Gastroesophageal sphincter (tissue), 4 donors: ENCODE measurements around the gene CBARP. TPM values are rescaled to one million over a fixed set of nuclear protein-coding genes. Genes with fewer than 3 reads are reported as not detected.
"Not testable (repeated sequence)": the region's sequence is repeated elsewhere in the genome, so short reads cannot be mapped to it uniquely, and the experiment has no call there.

Source experiments
- ATAC-seq: fragments of 150-250 bp; one replicate; pipeline ENCODE4 v1.9.1; 2016; ENCODE audit warnings: mild to moderate bottlenecking, moderate library complexity
- H3K27ac ChIP-seq, 4 donors: fragments of 200-600 bp; sonication (generic) in 3 of 4; 1 replicate in 3 of 4; 2 replicates in 1 of 4; pipeline ENCODE4 v1.5.1; 2016 to 2019
- H3K27me3 ChIP-seq: fragments of 200-600 bp; sonication (generic); one replicate; pipeline ENCODE4 v1.5.1; 2019
- H3K36me3 ChIP-seq, 2 donors: fragments of 200-600 bp; sonication (generic); one replicate each; pipeline ENCODE4 v1.5.1; 2019; ENCODE audit warnings: control low read depth in 1 of 2
- H3K4me1 ChIP-seq, 3 donors: fragments of 200-600 bp; sonication (generic); 1 replicate in 2 of 3; 2 replicates in 1 of 3; pipeline ENCODE4 v1.5.1; 2016 to 2019; ENCODE audit warnings: control low read depth in 2 of 3
- H3K4me3 ChIP-seq, 2 donors: fragments of 200-600 bp; sonication (generic); one replicate each; pipeline ENCODE4 v1.5.1; 2019; ENCODE audit warnings: mild to moderate bottlenecking in 1 of 2, moderate library complexity in 1 of 2
- H3K9me3 ChIP-seq, 3 donors: fragments of 200-600 bp; sonication (generic); one replicate each; pipeline ENCODE4 v1.5.1; 2017 to 2019; ENCODE audit warnings: control low read depth in 2 of 3
- CTCF ChIP-seq, 4 experiments: fragments of 200-600 bp in 2 of 4; fragments of 450-650 bp in 2 of 4; sonication (generic) in 1 of 4; IDR thresholded peaks; one replicate each; pipeline ENCODE4 v1.5.1; 2017 to 2019; ENCODE audit warnings: antibody characterized with exemption in 4 of 4, mild to moderate bottlenecking in 2 of 4, moderate library complexity in 2 of 4
- EP300 ChIP-seq: sonication (generic); formaldehyde crosslinking; IDR thresholded peaks from one replicate; pipeline ENCODE4 v1.6.1; 2017; ENCODE audit warnings: antibody characterized with exemption, mild to moderate bottlenecking
- POLR2A ChIP-seq, 2 donors: fragments of 450-650 bp; IDR thresholded peaks; one replicate each; pipeline ENCODE4 v1.6.1; 2017; ENCODE audit warnings: antibody characterized with exemption in 2 of 2, mild to moderate bottlenecking in 2 of 2, moderate library complexity in 1 of 2
- POLR2AphosphoS5 ChIP-seq: sonication (generic); formaldehyde crosslinking; IDR thresholded peaks from one replicate; pipeline ENCODE4 v1.6.1; 2017; ENCODE audit warnings: antibody characterized with exemption
- WGBS, 2 donors: methylation state at CpG; one replicate each; pipeline ENCODE4 v1.1.5; 2018; ENCODE audit warnings: low coverage in 1 of 2; 5-methylcytosine and 5-hydroxymethylcytosine counted together
- total RNA-seq, 4 donors: library from RNA; depleted of rRNA; stranded (reverse); fragments of >200 nt; gene quantifications; one replicate each; pipeline ENCODE4 v1.1.0, GENCODE V29; 2016

The CBARP gene
- total RNA-seq, 4 donors from 2014 or later: 0.13 to 0.73 (median 0.49) TPM; not detected in 1

- Histone ChIP-seq H3K9me3 (no peaks in the 10 kb centered on the region), H3K36me3 (peaks cover 0 to 20% of the 10 kb centered on the region in 2 donors), H3K4me1 (peaks cover 0 to 100% (median 64%) of the 10 kb centered on the region in 3 donors), H3K4me3 (peak overlapping the region in 1 of 2 donors; percentile 21), H3K27ac (peak overlapping the region; percentile 70 to 89 (median 87)), H3K27me3 (no peaks in the 10 kb centered on the region)
- peak; percentile 66 for ATAC-seq
- TF ChIP-seq POLR2AphosphoS5 (peak; percentile 15), POLR2A (IDR thresholded peaks at IDR 0.05) (no peak)
- 43 to 100% methylated on average over 1 to 15 of the region's 39 CpGs for WGBS, 2 donors
Observed at GRCh38 chr19:1213391-1214286, 24.2 kb downstream of the CBARP start.

GRCh38 chr19:1211494-1212234, 26.1 kb downstream of the CBARP start:
- ATAC-seq: no peak
- H3K9me3 ChIP-seq: no peaks in the 10 kb centered on the region
- no peak for TF ChIP-seq EP300
- no peak for TF ChIP-seq POLR2AphosphoS5
- no peak for TF ChIP-seq CTCF (IDR thresholded peaks at IDR 0.05)
- TF ChIP-seq POLR2A (IDR thresholded peaks at IDR 0.05): no peak
- no peak overlapping the region for H3K4me3 ChIP-seq
- WGBS, 2 donors: 40 to 84% methylated on average over 1 to 14 of the region's 33 CpGs
- H3K27ac ChIP-seq: peak overlapping the region in 2 of 4 donors; percentile 15 to 41
- H3K27me3 ChIP-seq: no peaks in the 10 kb centered on the region
- peaks cover 0 to 20% of the 10 kb centered on the region in 2 donors for H3K36me3 ChIP-seq
- H3K4me1 ChIP-seq: peaks cover 0 to 100% (median 53%) of the 10 kb centered on the region in 3 donors

- ATAC-seq: no peak
- TF ChIP-seq CTCF (IDR thresholded peaks at IDR 0.05): no peak
- no peak for TF ChIP-seq POLR2AphosphoS5
- no peak for TF ChIP-seq POLR2A (IDR thresholded peaks at IDR 0.05)
- TF ChIP-seq EP300: no peak
- 67% methylated on average over 3 of the region's 13 CpGs; no CpG with 5 or more reads in 1 of the 2 donors for WGBS, 2 donors
- no peaks in the 10 kb centered on the region for H3K27me3 ChIP-seq
- H3K27ac ChIP-seq: peak overlapping the region in 3 of 4 donors; percentile 15 to 45 (median 35)
- H3K36me3 ChIP-seq: peaks cover 0 to 20% of the 10 kb centered on the region in 2 donors
- H3K9me3 ChIP-seq: no peaks in the 10 kb centered on the region
- peaks cover 0 to 90% (median 39%) of the 10 kb centered on the region in 3 donors for H3K4me1 ChIP-seq
- no peak overlapping the region for H3K4me3 ChIP-seq
Observed at GRCh38 chr19:1210227-1210538, 27.6 kb downstream of the CBARP start.

DNA sequence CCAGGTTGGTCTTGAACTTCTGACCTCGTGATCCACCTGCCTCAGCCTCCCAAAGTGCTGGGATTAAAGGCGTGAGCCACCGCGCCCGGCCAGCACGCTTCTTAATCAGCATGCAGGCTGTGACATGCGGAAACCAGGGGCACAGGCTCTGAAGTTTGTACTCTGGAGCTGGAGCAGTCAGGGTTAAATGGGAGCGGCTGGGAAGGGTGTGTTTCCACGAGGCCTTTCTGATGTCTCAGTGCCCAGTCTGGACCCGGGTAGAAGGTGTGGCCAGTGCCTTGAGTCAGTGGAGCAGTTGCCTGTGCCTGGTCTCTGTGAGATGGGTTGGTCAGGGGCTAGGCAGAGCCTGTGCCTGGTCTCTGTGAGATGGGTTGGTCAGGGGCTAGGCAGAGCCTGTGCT, 29.0 kb downstream of the CBARP start:
- not testable (repeated sequence) for H3K4me3 ChIP-seq, H3K9me3 ChIP-seq, ATAC-seq, H3K27me3 ChIP-seq
- Histone ChIP-seq H3K4me1 (peaks cover 0 to 90% (median 26%) of the 10 kb centered on the region in 3 donors), H3K36me3 (peaks cover 0 to 20% of the 10 kb centered on the region in 2 donors), H3K27ac (peak overlapping the region in 3 of 4 donors; percentile 15 to 87 (median 22))
- no CpG with 5 or more reads among the region's 10 CpGs for WGBS, 2 donors

DNA sequence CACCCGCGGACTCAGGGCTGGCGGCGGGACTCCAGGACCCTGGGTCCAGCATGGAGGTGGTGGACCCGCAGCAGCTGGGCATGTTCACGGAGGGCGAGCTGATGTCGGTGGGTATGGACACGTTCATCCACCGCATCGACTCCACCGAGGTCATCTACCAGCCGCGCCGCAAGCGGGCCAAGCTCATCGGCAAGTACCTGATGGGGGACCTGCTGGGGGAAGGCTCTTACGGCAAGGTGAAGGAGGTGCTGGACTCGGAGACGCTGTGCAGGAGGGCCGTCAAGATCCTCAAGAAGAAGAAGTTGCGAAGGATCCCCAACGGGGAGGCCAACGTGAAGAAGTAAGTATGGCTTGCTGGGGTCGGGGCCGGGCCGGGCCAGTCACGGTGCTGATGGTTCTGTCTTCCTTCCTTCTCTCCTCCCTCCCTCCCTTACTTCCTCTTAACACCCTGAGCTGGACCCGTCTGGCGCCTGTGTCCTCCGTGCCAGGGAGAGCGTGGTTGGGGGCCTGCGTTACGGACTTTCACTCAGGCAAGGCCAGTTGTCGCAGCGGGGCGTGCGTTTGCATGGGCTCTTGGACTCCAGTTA, 30.8 kb downstream of the CBARP start:
- Histone ChIP-seq H3K4me3 (peak overlapping the region; percentile 78 to 81), H3K9me3 (no peaks in the 10 kb centered on the region), H3K27ac (peak overlapping the region; percentile 62 to 87 (median 84)), H3K36me3 (peaks cover 0 to 16% of the 10 kb centered on the region in 2 donors), H3K4me1 (peaks cover 0 to 81% (median 19%) of the 10 kb centered on the region in 3 donors), H3K27me3 (no peaks in the 10 kb centered on the region)
- WGBS, 2 donors: 2% methylated on average over 9 to 17 of the region's 38 CpGs
- no peak for TF ChIP-seq EP300
- no peak for TF ChIP-seq POLR2A (IDR thresholded peaks at IDR 0.05)
- no peak for TF ChIP-seq CTCF (IDR thresholded peaks at IDR 0.05)
- TF ChIP-seq POLR2AphosphoS5: no peak
- ATAC-seq: no peak
